Loucy (cell line): ENCODE data around the gene ALAD.

Experiments
- H2AFZ ChIP-seq: fragments of 200-600 bp; sonication (generic); 2 replicates; pipeline ENCODE4 v1.6.0; 2016; ENCODE audit warnings: antibody characterized with exemption, mild to moderate bottlenecking, low read length, moderate library complexity
- H3F3A ChIP-seq: fragments of 200-600 bp; 2 replicates; pipeline ENCODE4 v1.6.0; 2016; ENCODE audit warnings: antibody characterized with exemption, low read depth, mild to moderate bottlenecking
- H3K27me3 ChIP-seq: fragments of 200-600 bp; sonication (generic); 2 replicates; pipeline ENCODE4 v1.6.1; 2014; ENCODE audit warnings: low read length, mild to moderate bottlenecking; ENCODE audit not compliant: insufficient read depth, poor library complexity, severe bottlenecking
- H3K36me3 ChIP-seq: fragments of 200-600 bp; sonication (generic); 2 replicates; pipeline ENCODE4 v1.6.1; 2016; ENCODE audit warnings: low read length; ENCODE audit not compliant: insufficient read depth
- H3K4me1 ChIP-seq: fragments of 200-600 bp; sonication (generic); 2 replicates; pipeline ENCODE4 v1.5.1; 2014; ENCODE audit warnings: low read length, mild to moderate bottlenecking; ENCODE audit not compliant: insufficient read depth, poor library complexity, severe bottlenecking
- H3K4me2 ChIP-seq: fragments of 200-600 bp; sonication (generic); 2 replicates; pipeline ENCODE4 v1.6.0; 2014; ENCODE audit warnings: antibody characterized with exemption, low read length, low read depth, mild to moderate bottlenecking; ENCODE audit not compliant: poor library complexity, severe bottlenecking
- H3K4me3 ChIP-seq: fragments of 200-600 bp; sonication (generic); 2 replicates; pipeline ENCODE4 v1.5.1; 2014; ENCODE audit warnings: low read length, mild to moderate bottlenecking, mixed read lengths; ENCODE audit not compliant: poor library complexity, severe bottlenecking
- H3K79me2 ChIP-seq: fragments of 200-600 bp; sonication (generic); 2 replicates; pipeline ENCODE4 v1.6.1; 2014; ENCODE audit warnings: low read length; ENCODE audit not compliant: insufficient read depth
- H3K9ac ChIP-seq: fragments of 200-600 bp; sonication (generic); 2 replicates; pipeline ENCODE4 v1.6.0; 2014; ENCODE audit warnings: mild to moderate bottlenecking, low read depth, low read length, moderate library complexity; ENCODE audit not compliant: poor library complexity, severe bottlenecking
- H3K9me2 ChIP-seq: fragments of 200-600 bp; sonication (generic); replicated peaks from 2 replicates; pipeline ENCODE4 v1.6.1; 2016; ENCODE audit warnings: low read depth, low read length, mixed read lengths
- H3K9me3 ChIP-seq: fragments of 200-600 bp; sonication (generic); 2 replicates; pipeline ENCODE4 v1.6.1; 2014; ENCODE audit warnings: mild to moderate bottlenecking, antibody characterized with exemption, low read length, low read depth; ENCODE audit not compliant: insufficient read depth
- H4K20me1 ChIP-seq: fragments of 200-600 bp; sonication (generic); 2 replicates; pipeline ENCODE4 v1.6.0; 2014; ENCODE audit warnings: antibody characterized with exemption, low read length, mild to moderate bottlenecking; ENCODE audit not compliant: insufficient read depth, poor library complexity, severe bottlenecking
- CTCF ChIP-seq: fragments of 200-600 bp; sonication (generic); conservative IDR thresholded peaks from 2 replicates; pipeline ENCODE4 v1.5.1; 2014; ENCODE audit warnings: mild to moderate bottlenecking, antibody characterized with exemption, low read length
- EZH2phosphoT487 ChIP-seq: fragments of 200-600 bp; IDR thresholded peaks from 2 replicates; pipeline ENCODE4 v1.6.1; 2018; ENCODE audit warnings: antibody characterized with exemption, mild to moderate bottlenecking, moderate library complexity, borderline replicate concordance

The ALAD gene

GRCh38 chr9:113401027-113401792 is at the start of gene ALAD:
Gene ALAD, minus strand, starts transcription at chr9:113401284. Its CDS starts 7,725 bp downstream, at chr9:113393559.
- Histone ChIP-seq H3K4me3 (peak within 1 kb of the TSS; percentile 100), H4K20me1 (no peaks in the 10 kb centered on the region), H3K4me1 (peaks cover 27% of the 10 kb centered on the region), H3K4me2 (peak within 1 kb of the TSS; percentile 78), H2AFZ (peak within 1 kb of the TSS; percentile 95), H3K79me2 (peaks cover 20% of the 10 kb centered on the region), H3K36me3 (no peaks in the 10 kb centered on the region), H3K9ac (peak within 1 kb of the TSS; percentile 88), H3F3A (no peaks in the 10 kb centered on the region), H3K9me2 (no peaks in the 10 kb centered on the region), H3K9me3 (no peaks in the 10 kb centered on the region), H3K27me3 (no peaks in the 10 kb centered on the region)
- TF ChIP-seq EZH2phosphoT487 (no peak), CTCF (peak; percentile 79)

GRCh38 chr9:113449376-113449775 is 48.3 kb upstream of the ALAD start:
- Histone ChIP-seq H3K79me2 (no peaks in the 10 kb centered on the region), H3K36me3 (no peaks in the 10 kb centered on the region), H3K4me2 (no peak overlapping the region), H3F3A (no peaks in the 10 kb centered on the region), H4K20me1 (no peaks in the 10 kb centered on the region), H3K27me3 (no peaks in the 10 kb centered on the region), H3K9me2 (no peaks in the 10 kb centered on the region), H2AFZ (no peak overlapping the region), H3K4me1 (peaks cover 6% of the 10 kb centered on the region), H3K9me3 (no peaks in the 10 kb centered on the region), H3K4me3 (no peak overlapping the region), H3K9ac (no peak overlapping the region)
- TF ChIP-seq CTCF (no peak), EZH2phosphoT487 (no peak)

GRCh38 chr9:113446323-113446740 is 45.2 kb upstream of the ALAD start:
- Histone ChIP-seq H3F3A (no peaks in the 10 kb centered on the region), H3K4me3 (no peak overlapping the region), H3K36me3 (no peaks in the 10 kb centered on the region), H3K4me1 (peaks cover 2% of the 10 kb centered on the region), H2AFZ (no peak overlapping the region), H3K79me2 (no peaks in the 10 kb centered on the region), H3K27me3 (no peaks in the 10 kb centered on the region), H3K4me2 (no peak overlapping the region), H3K9ac (no peak overlapping the region), H3K9me3 (no peaks in the 10 kb centered on the region), H4K20me1 (no peaks in the 10 kb centered on the region), H3K9me2 (no peaks in the 10 kb centered on the region)
- TF ChIP-seq EZH2phosphoT487 (no peak), CTCF (peak; percentile 79)
